ENCODE measurements around the gene TRIM54.
"Not testable (repeated sequence)": the region's sequence is repeated elsewhere in the genome, so short reads cannot be mapped to it uniquely, and the experiment has no call there.

The TRIM54 gene

GRCh38 chr2:27256855-27257454, 25.3 kb upstream of the TRIM54 start:
- no peak for DNase-seq (ENCODE audit: low read depth in 2 of 2)

DNA sequence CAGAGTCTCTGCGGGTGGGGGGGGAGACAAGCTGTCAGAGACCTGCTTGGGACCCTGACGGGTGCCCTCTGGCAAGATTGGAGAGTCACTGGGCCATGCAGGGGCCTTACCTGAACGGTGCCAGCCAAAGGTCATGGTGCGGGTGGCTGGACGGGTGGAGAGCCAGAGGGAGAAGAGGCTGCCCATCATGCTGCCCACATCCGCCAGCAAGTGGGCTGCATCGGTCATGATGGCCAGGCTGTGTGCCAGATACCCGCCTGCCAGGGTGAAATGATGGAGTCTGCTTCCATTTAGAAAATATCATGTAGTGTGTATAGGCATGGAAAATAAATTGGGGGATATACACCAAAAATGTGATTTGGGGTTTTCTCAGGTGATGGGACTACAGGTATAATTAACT, 24.2 kb upstream of the TRIM54 start:
- no peak for DNase-seq (ENCODE audit: low read depth in 2 of 2)

DNA sequence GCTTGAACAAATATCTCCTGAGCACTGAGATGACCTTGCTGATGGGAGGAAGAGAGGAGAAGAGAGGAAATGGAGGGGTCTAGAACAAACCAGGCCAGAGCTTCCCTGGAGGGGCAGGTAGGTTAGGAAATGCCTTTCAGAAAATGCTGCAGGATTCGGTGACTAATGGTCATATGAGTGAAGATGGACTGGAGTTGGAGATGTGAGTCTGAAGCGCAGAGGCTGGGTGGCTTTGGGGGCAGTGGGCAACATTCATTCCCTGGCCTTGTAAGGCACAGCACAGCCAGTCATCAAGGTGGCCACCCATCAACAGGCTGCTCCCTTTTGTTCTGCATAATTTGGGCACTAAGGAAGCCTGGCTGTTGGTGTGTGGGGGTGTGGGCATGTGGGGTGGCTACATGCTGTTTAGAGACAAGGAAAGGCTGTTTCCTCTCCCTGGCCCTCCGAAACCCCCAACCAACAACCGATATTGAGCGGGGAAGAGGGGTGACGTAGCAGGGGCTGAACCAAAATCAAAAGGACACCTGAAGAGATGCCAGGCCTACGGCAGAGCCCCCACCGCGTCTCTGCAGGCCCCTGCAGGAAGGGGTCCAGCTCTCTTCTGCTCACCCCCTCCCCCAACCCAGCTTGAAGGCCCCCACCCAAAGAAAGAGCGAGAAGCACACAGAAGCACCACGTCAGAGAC, 20.8 kb upstream of the TRIM54 start:
- no peak for DNase-seq (ENCODE audit: low read depth in 2 of 2)

DNA sequence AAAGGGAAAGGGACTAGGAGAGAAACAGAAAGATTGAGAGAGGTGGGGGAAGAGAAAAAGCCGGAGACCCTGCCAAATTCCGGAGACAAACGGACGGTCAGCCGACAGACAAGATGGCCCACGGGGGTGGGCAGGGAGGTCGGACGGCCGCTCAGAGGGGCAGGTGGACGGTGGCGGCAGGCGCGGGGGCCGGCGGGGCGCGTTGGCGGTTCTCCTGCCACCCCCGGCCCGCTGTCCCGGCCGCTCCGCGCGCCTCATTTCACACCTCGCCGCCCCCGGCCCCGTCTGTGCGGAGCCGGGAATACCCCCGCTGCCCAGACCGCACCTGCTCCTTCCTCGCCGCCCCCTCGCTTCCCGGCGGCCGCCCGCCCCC, 20.3 kb upstream of the TRIM54 start:
- DNase-seq (ENCODE audit: low read depth in 2 of 2), result no peak

DNA sequence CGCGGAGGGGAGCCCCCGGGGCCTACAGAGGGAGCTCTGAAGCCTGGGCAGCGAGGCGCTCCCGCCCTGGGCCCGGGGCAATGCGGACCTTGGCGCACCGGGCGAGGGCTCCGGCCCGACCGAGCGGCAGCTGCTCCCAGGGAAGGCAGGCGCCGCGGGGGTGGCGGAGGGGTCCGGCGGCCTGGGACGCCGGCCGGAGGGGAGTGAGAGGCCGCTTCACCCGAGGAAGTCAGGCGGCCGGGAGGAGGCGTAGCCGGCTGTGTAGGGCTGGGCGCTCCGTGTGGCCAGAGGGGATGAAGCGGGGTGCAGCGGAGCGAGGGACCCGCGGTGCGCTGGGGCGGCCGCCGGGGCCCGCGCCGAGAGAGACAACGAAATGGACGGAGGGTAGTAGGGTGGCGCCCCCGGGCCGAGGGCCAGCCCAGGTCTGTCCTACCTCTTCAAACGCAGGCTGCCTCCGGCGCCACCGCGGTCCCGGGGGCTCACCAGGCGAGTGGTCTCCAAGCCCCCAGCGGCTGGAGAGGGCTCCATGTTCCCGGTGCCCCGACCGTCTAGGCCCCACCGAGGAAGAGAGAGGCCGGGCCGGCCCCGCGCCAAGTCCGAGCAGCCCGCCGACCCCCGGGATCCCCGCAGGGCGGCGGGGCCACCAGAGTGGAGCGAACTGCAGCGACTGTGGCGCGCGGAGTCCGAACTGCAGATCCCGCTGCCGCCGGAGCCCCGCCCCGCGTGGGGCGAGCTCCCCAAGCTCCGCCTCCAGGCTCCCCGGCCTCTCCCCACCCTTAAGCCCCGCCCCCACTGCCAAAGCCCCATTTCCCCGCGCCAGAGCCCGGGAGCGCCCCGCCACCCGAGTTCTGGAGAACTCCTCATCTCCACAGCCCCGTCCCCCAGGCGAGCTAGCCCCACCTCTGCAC, 19.6 kb upstream of the TRIM54 start, which contains the start of gene SLC30A3:
Gene SLC30A3, minus strand, starts transcription at position 669 of the 908 bp plus-strand sequence. Its CDS starts 141 bp downstream, at position 528.
- no peak for DNase-seq (ENCODE audit: low read depth in 2 of 2)

DNA sequence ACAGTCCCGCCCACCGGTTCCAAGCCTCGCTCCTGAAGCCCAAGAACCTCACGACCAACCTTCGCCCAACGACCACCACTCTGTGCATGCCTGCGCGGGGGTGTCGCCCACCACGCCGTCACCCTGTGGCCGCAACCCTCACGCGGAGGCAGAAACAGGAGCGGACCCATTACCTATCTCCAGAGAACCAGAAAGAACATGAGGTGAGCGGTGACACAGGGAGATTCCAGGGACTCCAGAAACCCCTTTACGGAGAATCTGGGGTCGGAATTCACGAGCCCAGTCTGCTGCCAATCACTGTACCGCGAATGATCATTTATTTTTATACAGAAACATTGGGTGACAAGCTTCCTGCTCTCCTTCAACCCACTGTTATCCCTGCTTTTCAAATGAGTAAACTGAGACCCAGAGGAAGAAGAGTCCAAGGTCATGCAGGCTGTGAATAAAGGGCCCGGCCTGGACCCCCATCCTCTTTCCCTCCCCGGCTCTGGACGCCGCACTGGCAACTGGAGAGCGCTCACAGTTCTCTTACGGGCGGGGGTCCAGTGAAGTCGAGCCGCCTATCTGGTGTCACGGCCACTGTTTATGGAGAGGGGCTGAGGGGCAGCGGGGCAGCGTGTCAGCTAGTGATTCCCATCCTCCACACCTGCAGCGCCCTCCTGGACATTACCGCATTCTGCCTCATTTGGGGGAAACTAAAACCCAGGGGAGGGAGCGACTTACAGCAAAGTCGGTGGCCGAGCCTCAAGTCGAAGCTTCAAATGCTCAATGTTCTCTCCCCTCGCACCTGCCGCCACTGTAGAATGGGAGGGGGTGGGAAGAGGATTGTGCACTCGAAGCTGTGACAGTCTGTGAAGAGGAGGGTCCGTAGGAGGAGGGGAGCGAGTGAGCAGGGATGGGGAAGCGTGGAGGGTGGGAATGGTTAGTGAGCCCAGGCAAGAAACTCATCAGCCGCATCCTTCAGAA, 18.7 kb upstream of the TRIM54 start:
- no peak for DNase-seq (ENCODE audit: low read depth in 2 of 2)

- DNase-seq (ENCODE audit: low read depth in 2 of 2), result no peak
Observed at GRCh38 chr2:27264253-27264752, 17.9 kb upstream of the TRIM54 start.

DNA sequence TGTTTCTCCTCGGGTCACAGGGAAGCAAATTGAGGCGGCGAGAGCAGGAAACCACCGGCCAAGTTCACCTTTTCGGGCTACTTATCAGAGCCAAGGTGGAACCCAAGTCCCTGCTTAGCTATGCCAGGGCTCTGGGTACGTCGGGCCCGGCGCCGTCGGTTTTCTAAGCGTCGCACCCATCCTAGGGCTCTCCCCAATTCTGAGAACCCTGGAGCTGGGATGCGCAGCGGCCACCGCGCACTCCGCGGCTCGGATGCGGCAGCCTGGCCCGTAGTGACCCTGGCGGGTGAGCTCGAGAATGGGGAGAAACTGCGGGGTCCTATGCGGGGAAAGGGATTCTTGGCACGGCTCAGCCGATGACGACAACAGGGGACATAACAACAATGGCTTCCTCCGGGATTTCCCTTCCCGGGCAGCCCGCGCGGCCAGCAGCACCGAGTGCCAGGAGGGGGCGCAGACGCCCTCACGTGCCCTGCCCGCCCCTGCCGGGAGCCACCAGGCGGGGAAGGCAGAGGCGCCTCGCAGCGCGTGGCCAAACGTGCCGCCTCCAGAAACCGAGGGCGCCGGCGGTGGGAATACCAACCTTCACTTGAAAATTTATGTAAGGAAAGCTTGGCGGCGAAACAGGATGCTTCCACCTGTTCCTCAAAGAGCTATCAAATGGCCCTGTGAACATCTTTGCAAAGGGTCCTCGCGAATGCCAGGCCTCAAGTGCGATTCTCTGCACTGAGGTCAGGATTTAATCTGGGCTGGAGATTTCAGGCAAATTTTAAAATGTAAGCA, 17.3 kb upstream of the TRIM54 start:
- DNase-seq (ENCODE audit: low read depth in 2 of 2), result no peak

GRCh38 chr2:27265536-27265870, 16.7 kb upstream of the TRIM54 start:
- no peak for DNase-seq (ENCODE audit: low read depth in 2 of 2)

- not testable (repeated sequence) for DNase-seq (ENCODE audit: low read depth in 2 of 2)
Observed at GRCh38 chr2:27268296-27268695, 13.9 kb upstream of the TRIM54 start.

GRCh38 chr2:27270131-27270530, 12.1 kb upstream of the TRIM54 start:
- DNase-seq (ENCODE audit: low read depth in 2 of 2), result no peak

- no peak for DNase-seq (ENCODE audit: low read depth in 2 of 2)
Observed at GRCh38 chr2:27270670-27271069, 11.6 kb upstream of the TRIM54 start.

DNA sequence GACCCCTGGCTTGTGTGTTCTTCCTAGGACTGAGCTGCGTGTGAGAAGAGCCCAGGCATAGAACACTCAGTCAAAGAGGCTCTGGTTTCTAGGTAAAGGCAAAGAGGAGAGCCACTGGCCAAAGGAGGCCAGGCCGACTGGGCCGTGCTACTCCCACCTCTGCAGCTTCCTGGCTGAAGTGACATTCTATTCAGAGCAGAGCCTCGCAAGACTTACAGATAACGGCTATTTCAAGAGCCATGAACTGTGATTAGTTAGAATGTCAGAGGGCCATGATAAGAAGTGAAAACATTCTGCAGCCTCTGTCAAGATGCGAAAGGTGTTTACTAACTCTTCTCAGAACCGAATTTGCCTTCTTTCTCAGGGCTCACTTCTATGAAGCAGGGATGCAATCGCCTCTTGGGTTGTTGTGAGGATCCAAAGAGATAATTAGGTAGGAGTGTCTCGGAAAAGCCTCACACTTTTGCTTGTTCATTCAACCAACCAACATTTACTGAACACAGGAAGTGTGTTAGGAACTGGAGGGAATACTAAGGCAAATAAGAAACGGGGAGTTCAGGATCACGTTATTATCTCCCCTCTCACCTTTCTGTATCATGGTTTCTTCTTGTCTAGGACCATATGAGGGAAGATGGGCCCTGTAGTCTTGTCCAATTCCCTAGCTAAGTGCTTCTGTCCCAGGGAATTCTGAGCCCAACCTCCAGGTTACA, 10.4 kb upstream of the TRIM54 start:
- no peak for DNase-seq (ENCODE audit: low read depth in 2 of 2)

- DNase-seq (ENCODE audit: low read depth in 2 of 2), result not testable (repeated sequence)
Observed at GRCh38 chr2:27272537-27273522, 9.4 kb upstream of the TRIM54 start.

GRCh38 chr2:27275211-27276150, 6.7 kb upstream of the TRIM54 start, which contains the start of gene DNAJC5G:
DNAJC5G (plus strand) TSS chr2:27275433; CDS start chr2:27276729, 1,296 bp downstream.
- DNase-seq (ENCODE audit: low read depth in 2 of 2), result no peak

- DNase-seq (ENCODE audit: low read depth in 2 of 2), result no peak
Observed at GRCh38 chr2:27278010-27278409, 4.2 kb upstream of the TRIM54 start.

DNA sequence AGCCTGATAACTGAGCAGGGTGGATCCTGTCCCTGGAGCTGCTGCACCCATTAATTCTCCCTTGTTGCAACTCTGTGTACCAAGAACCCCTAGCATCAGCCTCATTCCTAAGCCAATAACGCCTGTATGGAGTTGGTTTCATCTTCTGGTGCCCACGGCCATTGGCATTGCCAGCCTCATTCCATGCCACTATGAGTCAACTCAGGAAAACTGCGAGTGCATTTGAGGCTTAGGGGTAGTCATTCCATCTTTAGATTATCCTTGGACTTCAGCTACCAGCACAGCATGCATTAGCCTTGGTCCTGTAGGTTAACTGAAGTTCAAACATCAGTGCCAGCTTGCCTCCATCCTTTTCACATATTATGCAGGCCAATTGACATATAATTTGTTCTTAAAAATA, 1.4 kb upstream of the TRIM54 start:
- no peak for DNase-seq (ENCODE audit: low read depth in 2 of 2)
